IMR-90 (cell line): ENCODE measurements around the gene SPTLC1. TPM values are rescaled to one million over a fixed set of nuclear protein-coding genes. Genes with fewer than 3 reads are reported as not detected.

Experiments used
- ATAC-seq: fragments of 200-7000 bp; cut with Tn5 transposase; 2 replicates; pipeline ENCODE4 v1.9.1; 2020; ENCODE audit warnings: low read depth, mild to moderate bottlenecking, moderate library complexity
- BruUV-seq: library from RNA; stranded (reverse); fragments of 400-500 nt; replicated peaks from 2 replicates; lab custom pipeline; 2021; lab: Mats Ljungman, UMichigan
- CTCF ChIA-PET: fragments of 300-600 bp; formaldehyde crosslinking; extraction: SDS; loops from one replicate; lab custom pipeline; 2021; ENCODE audit warnings: antibody characterized with exemption; lab: Yijun Ruan, JAX
- POLR2A ChIA-PET: fragments of 300-600 bp; sonication (Branson Sonifier 250); formaldehyde crosslinking; loops from one replicate; lab custom pipeline; 2022; ENCODE audit warnings: antibody characterized with exemption; ENCODE audit not compliant: unreplicated experiment; lab: Charles Lee
- DNase-seq: peaks from one replicate; pipeline ENCODE4 v3.0.0; 2013
- H2AFZ ChIP-seq: replicated peaks from 2 replicates; pipeline ENCODE3; 2013; ENCODE audit warnings: low read length, mild to moderate bottlenecking; ENCODE audit not compliant: poor library complexity
- H2AK5ac ChIP-seq: 2 replicates; pipeline ENCODE4 v1.6.1; 2013; ENCODE audit warnings: low read depth, low read length, inconsistent platforms
- H2AK9ac ChIP-seq: replicated peaks from 2 replicates; pipeline ENCODE3; 2013; ENCODE audit warnings: mild to moderate bottlenecking, low read depth, low read length, moderate library complexity; ENCODE audit not compliant: poor library complexity
- H2BK120ac ChIP-seq: 2 replicates; pipeline ENCODE4 v1.6.1; 2013; ENCODE audit warnings: low read depth, low read length, inconsistent platforms
- H2BK15ac ChIP-seq: 3 replicates; pipeline ENCODE4 v1.6.1; 2013; ENCODE audit warnings: low read depth, low read length, inconsistent platforms
- H2BK20ac ChIP-seq: 2 replicates; pipeline ENCODE4 v1.6.1; 2013; ENCODE audit warnings: low read depth, mild to moderate bottlenecking, inconsistent platforms, low read length, moderate library complexity
- H2BK5ac ChIP-seq: 2 replicates; pipeline ENCODE4 v1.6.1; 2013; ENCODE audit warnings: mild to moderate bottlenecking, low read depth, low read length, inconsistent platforms; ENCODE audit not compliant: poor library complexity, severe bottlenecking
- H3K14ac ChIP-seq: replicated peaks from 2 replicates; pipeline ENCODE4 v1.6.1; 2013; ENCODE audit warnings: low read depth, low read length, inconsistent platforms
- H3K18ac ChIP-seq: 2 replicates; pipeline ENCODE4 v1.6.1; 2013; ENCODE audit warnings: low read depth, low read length, control low read depth
- H3K23ac ChIP-seq: 2 replicates; pipeline ENCODE4 v1.6.1; 2013; ENCODE audit warnings: low read depth, low read length, inconsistent platforms
- H3K27ac ChIP-seq: 2 replicates; pipeline ENCODE4 v1.5.1; 2013; ENCODE audit warnings: mild to moderate bottlenecking, control low read depth, low read length; ENCODE audit not compliant: insufficient read depth
- H3K27me3 ChIP-seq: 2 replicates; pipeline ENCODE4 v1.6.1; 2013; ENCODE audit warnings: low read length; ENCODE audit not compliant: control insufficient read depth, insufficient read depth
- H3K36me3 ChIP-seq: 2 replicates; pipeline ENCODE4 v1.6.1; 2013; ENCODE audit warnings: low read length, mixed read lengths; ENCODE audit not compliant: control insufficient read depth, insufficient read depth
- H3K4ac ChIP-seq: 2 replicates; pipeline ENCODE4 v1.6.1; 2013; ENCODE audit warnings: low read depth, low read length, inconsistent platforms
- H3K4me1 ChIP-seq: 2 replicates; pipeline ENCODE4 v1.6.1; 2013; ENCODE audit warnings: low read length, mixed read lengths; ENCODE audit not compliant: control insufficient read depth, insufficient read depth
- H3K4me2 ChIP-seq: 2 replicates; pipeline ENCODE4 v1.6.1; 2013; ENCODE audit warnings: low read depth, mild to moderate bottlenecking, control low read depth, low read length, moderate library complexity
- H3K4me3 ChIP-seq: 2 replicates; pipeline ENCODE4 v1.5.1; 2013; ENCODE audit warnings: low read depth, mild to moderate bottlenecking, control low read depth, low read length, moderate library complexity; ENCODE audit not compliant: insufficient read depth
- H3K56ac ChIP-seq: 2 replicates; pipeline ENCODE4 v1.6.1; 2013; ENCODE audit warnings: low read length, inconsistent platforms; ENCODE audit not compliant: insufficient read depth; ENCODE audit errors: extremely low read depth
- H3K79me1 ChIP-seq, 2 experiments: 2 replicates each; pipeline ENCODE4 v1.6.1; 2013; ENCODE audit warnings: low read length in 2 of 2, inconsistent platforms in 1 of 2, low read depth in 1 of 2
- H3K9ac ChIP-seq: 2 replicates; pipeline ENCODE4 v1.6.1; 2013; ENCODE audit warnings: low read depth, low read length, control low read depth
- H3K9me1 ChIP-seq: 2 replicates; pipeline ENCODE4 v1.6.1; 2013; ENCODE audit warnings: low read length, inconsistent platforms; ENCODE audit not compliant: insufficient read depth
- H3K9me3 ChIP-seq: 2 replicates; pipeline ENCODE4 v1.6.1; 2013; ENCODE audit warnings: low read length; ENCODE audit not compliant: control insufficient read depth, insufficient read depth
- H4K20me1 ChIP-seq: 2 replicates; pipeline ENCODE4 v1.6.1; 2013; ENCODE audit warnings: low read length, inconsistent platforms; ENCODE audit not compliant: insufficient read depth
- H4K5ac ChIP-seq: 2 replicates; pipeline ENCODE4 v1.6.1; 2013; ENCODE audit warnings: mild to moderate bottlenecking, low read depth, low read length, control low read depth
- H4K8ac ChIP-seq, 2 experiments: 2 replicates each; pipeline ENCODE4 v1.6.1; 2013; ENCODE audit warnings: low read depth in 2 of 2, low read length in 2 of 2, control low read depth in 1 of 2, inconsistent platforms in 1 of 2
- H4K91ac ChIP-seq: 2 replicates; pipeline ENCODE4 v1.6.1; 2013; ENCODE audit warnings: low read depth, low read length, inconsistent platforms; ENCODE audit not compliant: insufficient read depth
- POLR2A ChIP-seq: IDR thresholded peaks from 2 replicates; pipeline ENCODE4 v1.6.1; 2012; ENCODE audit warnings: mild to moderate bottlenecking, low read depth, low read length
- WGBS, 2 experiments: methylation state at CpG; one replicate each; pipeline versions ENCODE4 v1.1.5 to v1.1.7; 2013; ENCODE audit warnings: missing lambda C conversion rate in 2 of 2; ENCODE audit not compliant: insufficient read length in 1 of 2; ENCODE audit errors: extremely low coverage in 2 of 2; 5-methylcytosine and 5-hydroxymethylcytosine counted together
- dilution Hi-C: fragments of 300-500 bp; cut with HindIII; formaldehyde crosslinking; loops from one replicate; pipeline ENCODE4 v1.14.3; 2018; ENCODE audit warnings: low sequenced_read_pairs; ENCODE audit not compliant: unreplicated experiment
- in situ Hi-C: fragments of 300-500 bp; cut with MboI; formaldehyde crosslinking; loops from 3 replicates; pipeline ENCODE4 v1.14.3; 2019; ENCODE audit warnings: low sequenced_read_pairs, inconsistent platforms, mixed read lengths
- intact Hi-C: fragments of 100-400 bp; cut with micrococcal nuclease; formaldehyde crosslinking; loops from 2 replicates; pipeline ENCODE4 v1.10.0; 2022
- polyA plus RNA-seq, 3 experiments: library from polyadenylated mRNA; depleted of rRNA; stranded (reverse); fragments of >200 nt; gene quantifications; 2 replicates each; pipeline ENCODE4 v1.2.3, GENCODE V29; 2012; ENCODE audit warnings: low replicate concordance in 1 of 3
- total RNA-seq: library from RNA; depleted of rRNA; stranded (reverse); fragments of >200 nt; gene quantifications from 2 replicates; pipeline ENCODE4 v1.2.3, GENCODE V29; 2012

SPTLC1 gene
- total and polyA plus RNA-seq, 2 of the 4 experiments (the other 2 are of a cell fraction) = 65.7 to 92.7 TPM

DNA sequence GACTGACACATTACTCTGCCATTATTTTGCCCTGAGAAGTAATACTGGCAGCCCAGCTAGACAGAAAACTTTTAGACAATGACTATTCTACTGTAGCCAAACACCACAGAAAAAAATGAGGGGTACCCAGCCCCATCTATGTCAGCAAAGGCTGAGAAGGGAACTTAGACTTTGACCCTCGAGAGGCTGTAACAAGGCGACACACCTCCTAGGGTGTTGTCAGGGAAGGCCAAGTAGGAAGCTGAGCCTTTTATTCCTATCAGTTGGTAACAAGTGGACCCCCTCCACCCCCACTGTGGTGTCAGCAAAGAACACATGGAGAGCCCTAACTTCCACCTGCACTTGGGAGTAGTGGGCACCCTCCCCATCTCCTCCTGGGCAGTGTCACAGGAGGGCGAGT lies 55.6 kb downstream of the SPTLC1 start:
- ChIA-PET CTCF (no interaction called here), POLR2A (no interaction called here)
- H3K14ac ChIP-seq = no peak overlapping the region

More for the DNA sequence above, 55.6 kb downstream of the SPTLC1 start:
- Histone ChIP-seq H2AK9ac (no peak overlapping the region), H4K5ac (no peak overlapping the region), H4K91ac (peak overlapping the region; percentile 33; the same call in 1 of the 2 replicates), H2BK120ac (no peak overlapping the region), H3K4me1 (no peaks in the 10 kb centered on the region), H2BK5ac (no peak overlapping the region), H3K27ac (no peak overlapping the region), H2BK15ac (no peak overlapping the region), H3K23ac (no peak overlapping the region), H3K36me3 (peaks cover 13% of the 10 kb centered on the region), H3K4me2 (no peak overlapping the region), H2AK5ac (no peak overlapping the region), H4K8ac (no peak overlapping the region), H3K9me3 (peaks cover 6% of the 10 kb centered on the region; the same call in 1 of the 2 replicates), H2AFZ (no peak overlapping the region), H3K27me3 (no peaks in the 10 kb centered on the region), H3K79me1 (peaks cover 16 to 23% of the 10 kb centered on the region in 2 experiments), H4K20me1 (0 out of 2 replicates have a peak, but pooled peaks cover 3% of the 10 kb centered on the region), H3K56ac (no peak overlapping the region), H3K9ac (no peak overlapping the region), H3K9me1 (no peaks in the 10 kb centered on the region), H3K4me3 (no peak overlapping the region), H2BK20ac (no peak overlapping the region), H3K18ac (no peak overlapping the region), H3K4ac (no peak overlapping the region)
- no peak for DNase-seq
- WGBS, 2 experiments = no CpG with 5 or more reads among the region's 3 CpGs
- in situ Hi-C loops = no loop called here
- BruUV-seq = no TSS peak
- intact Hi-C loops = no loop called here
- ATAC-seq = no peak
- dilution Hi-C loops = no loop called here
- TF ChIP-seq POLR2A = no peak
